AG04450 (cell line): ENCODE results near the gene ESYT2. TPM values are rescaled to one million over a fixed set of nuclear protein-coding genes. Genes with fewer than 3 reads are reported as not detected.

Experiments
- CTCF ChIA-PET: fragments of 300-600, 350-600 bp; formaldehyde crosslinking; extraction: SDS; loops from one replicate; lab custom pipeline; 2022; ENCODE audit warnings: antibody characterized with exemption, inconsistent platforms; lab: Charles Lee
- POLR2A ChIA-PET: fragments of 350-600 bp; formaldehyde crosslinking; extraction: SDS; loops from one replicate; lab custom pipeline; 2021; ENCODE audit warnings: antibody characterized with exemption, inconsistent platforms; lab: Yijun Ruan, JAX
- DNase-seq: peaks from one replicate; pipeline ENCODE4 v3.0.0-alpha.2; 2011; ENCODE audit warnings: low read depth, low spot score
- H3K27ac ChIP-seq: one replicate; pipeline ENCODE4 v1.5.1; 2012; ENCODE audit warnings: low read depth, low read length, control low read depth
- H3K27me3 ChIP-seq: one replicate; pipeline ENCODE4 v1.6.0; 2012; ENCODE audit warnings: low read length; ENCODE audit not compliant: control insufficient read depth, insufficient read depth
- H3K4me3 ChIP-seq: 2 replicates; pipeline ENCODE4 v1.5.1; 2011; ENCODE audit warnings: mild to moderate bottlenecking, low read depth, low read length, control low read depth
- H3K9me3 ChIP-seq: 2 replicates; pipeline ENCODE4 v1.5.1; 2012; ENCODE audit warnings: low read length; ENCODE audit not compliant: control insufficient read depth, insufficient read depth
- polyA plus RNA-seq: library from polyadenylated mRNA; depleted of rRNA; stranded (reverse); fragments of >200 nt; gene quantifications from 2 replicates; pipeline ENCODE4 v1.2.3, GENCODE V29; 2011
- TF ChIP-seq, protein P1 (sequence below): IDR thresholded peaks from 2 replicates; pipeline ENCODE4 v1.5.1; 2011; ENCODE audit warnings: low read depth, low read length, control low read depth, inconsistent platforms

ESYT2 gene
- polyA plus RNA-seq, 1 experiment = 54.3 TPM

DNA sequence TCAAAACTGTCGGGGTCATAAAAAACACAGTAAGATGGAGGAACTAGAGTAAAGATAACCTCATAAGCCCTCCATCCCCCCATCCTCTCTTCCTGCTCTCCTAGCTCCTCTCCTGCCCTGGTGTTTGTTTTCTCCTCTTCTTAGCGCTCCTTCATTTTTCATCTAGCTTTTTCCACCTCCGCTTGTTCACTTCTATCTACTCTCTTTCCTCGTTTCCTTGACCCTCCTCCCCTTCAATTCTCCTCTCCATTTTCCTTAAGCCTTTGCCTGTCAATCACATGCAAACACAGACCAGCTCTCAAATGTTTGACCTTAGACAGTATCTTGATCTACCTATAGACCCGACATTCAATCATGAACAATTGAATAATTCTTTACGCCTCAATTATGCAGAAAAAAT lies 134.7 kb downstream of the ESYT2 start:
- no peak for DNase-seq
- Histone ChIP-seq H3K4me3 (no peak overlapping the region), H3K27ac (no peak overlapping the region), H3K9me3 (no peaks in the 10 kb centered on the region), H3K27me3 (no peaks in the 10 kb centered on the region)
- CTCF ChIA-PET = interaction anchor here (2.9 to 4.8 kb wide), 2 partner anchors 282 to 284 kb away, joined by 7 to 73 read pairs; no protein-coding TSS in a partner anchor
- POLR2A ChIA-PET = interaction anchor here (1.1 kb wide), 1 partner anchor 45 kb away, joined by 3 read pairs; no protein-coding TSS in a partner anchor
- TF ChIP-seq, protein P1, sequence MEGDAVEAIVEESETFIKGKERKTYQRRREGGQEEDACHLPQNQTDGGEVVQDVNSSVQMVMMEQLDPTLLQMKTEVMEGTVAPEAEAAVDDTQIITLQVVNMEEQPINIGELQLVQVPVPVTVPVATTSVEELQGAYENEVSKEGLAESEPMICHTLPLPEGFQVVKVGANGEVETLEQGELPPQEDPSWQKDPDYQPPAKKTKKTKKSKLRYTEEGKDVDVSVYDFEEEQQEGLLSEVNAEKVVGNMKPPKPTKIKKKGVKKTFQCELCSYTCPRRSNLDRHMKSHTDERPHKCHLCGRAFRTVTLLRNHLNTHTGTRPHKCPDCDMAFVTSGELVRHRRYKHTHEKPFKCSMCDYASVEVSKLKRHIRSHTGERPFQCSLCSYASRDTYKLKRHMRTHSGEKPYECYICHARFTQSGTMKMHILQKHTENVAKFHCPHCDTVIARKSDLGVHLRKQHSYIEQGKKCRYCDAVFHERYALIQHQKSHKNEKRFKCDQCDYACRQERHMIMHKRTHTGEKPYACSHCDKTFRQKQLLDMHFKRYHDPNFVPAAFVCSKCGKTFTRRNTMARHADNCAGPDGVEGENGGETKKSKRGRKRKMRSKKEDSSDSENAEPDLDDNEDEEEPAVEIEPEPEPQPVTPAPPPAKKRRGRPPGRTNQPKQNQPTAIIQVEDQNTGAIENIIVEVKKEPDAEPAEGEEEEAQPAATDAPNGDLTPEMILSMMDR = no peak

DNA sequence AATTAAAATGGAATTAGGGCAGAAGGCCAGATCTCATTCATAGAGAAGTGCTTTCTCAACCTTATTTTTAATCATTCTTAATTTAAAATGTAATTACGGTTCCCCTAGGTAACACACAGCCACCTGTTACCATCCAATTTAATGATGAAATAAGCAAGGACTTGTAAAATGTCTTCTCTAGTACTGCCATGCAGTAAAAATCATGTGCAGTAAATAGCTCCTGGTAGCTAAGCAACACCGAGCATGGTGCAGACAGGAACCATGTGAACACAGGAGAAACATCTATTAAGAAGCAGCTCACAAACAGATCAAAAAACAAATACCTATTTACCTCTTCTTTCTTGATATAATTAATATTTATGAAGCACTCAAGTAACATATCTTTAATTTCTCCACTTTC lies 139.8 kb downstream of the ESYT2 start:
- no peak for DNase-seq
- Histone ChIP-seq H3K9me3 (peaks cover 3% of the 10 kb centered on the region), H3K4me3 (no peak overlapping the region), H3K27me3 (no peaks in the 10 kb centered on the region), H3K27ac (no peak overlapping the region)
- TF ChIP-seq, protein P1 = no peak
- POLR2A ChIA-PET = no interaction called here
- CTCF ChIA-PET = interaction anchor here (3.1 kb wide), 1 partner anchor 287 kb away, joined by 15 read pairs; no protein-coding TSS in a partner anchor

DNA sequence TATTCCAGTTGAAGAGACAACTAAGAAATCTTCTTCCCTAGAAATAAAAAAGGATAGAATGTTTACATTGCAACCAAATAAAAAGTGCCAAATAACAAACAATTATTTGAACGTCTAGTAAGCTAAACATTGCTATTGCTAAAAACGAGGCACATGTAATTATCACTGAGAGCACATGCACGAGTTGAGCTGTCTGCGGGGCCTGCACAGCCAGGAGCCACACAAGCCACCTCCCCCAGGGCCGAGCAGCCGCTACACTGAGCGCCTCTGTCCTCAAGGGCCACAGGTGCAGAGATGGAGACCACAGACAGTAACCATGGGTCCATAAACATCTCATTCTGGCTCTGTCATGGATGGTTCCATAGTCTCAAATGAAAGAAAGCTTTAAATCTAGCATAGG lies 141.9 kb downstream of the ESYT2 start:
- DNase-seq = no peak
- no peaks in the 10 kb centered on the region for H3K27me3 ChIP-seq
- peaks cover 3% of the 10 kb centered on the region for H3K9me3 ChIP-seq
- H3K4me3 ChIP-seq = no peak overlapping the region
- TF ChIP-seq, protein P1 = no peak
- no peak overlapping the region for H3K27ac ChIP-seq
- ChIA-PET POLR2A (no interaction called here), CTCF (interaction anchor here (0.7 to 1.2 kb wide), 3 partner anchors 8 to 42 kb away, joined by 3 read pairs; no protein-coding TSS in a partner anchor)

DNA sequence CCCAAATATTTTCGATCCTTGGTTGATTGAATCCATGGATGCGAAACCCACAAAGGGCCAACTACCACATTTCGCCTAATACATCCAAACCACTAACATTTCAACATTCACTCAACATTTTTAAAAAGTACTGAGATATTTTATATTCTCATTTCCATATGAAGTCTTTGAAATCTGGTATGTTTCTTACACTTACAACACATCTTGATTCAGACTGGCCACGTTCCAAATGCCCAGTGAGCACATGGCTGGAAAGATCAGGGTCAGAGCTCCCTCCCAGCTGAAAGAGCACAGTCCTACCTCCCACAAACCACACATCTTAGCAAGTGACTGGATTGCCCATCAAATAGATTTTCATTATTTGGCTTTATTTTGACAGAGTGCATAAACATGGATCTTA lies 143.6 kb downstream of the ESYT2 start:
- TF ChIP-seq, protein P1 = no peak
- Histone ChIP-seq H3K4me3 (no peak overlapping the region), H3K27me3 (no peaks in the 10 kb centered on the region), H3K9me3 (peaks cover 3% of the 10 kb centered on the region), H3K27ac (no peak overlapping the region)
- ChIA-PET CTCF (no interaction called here), POLR2A (no interaction called here)
- no peak for DNase-seq

DNA sequence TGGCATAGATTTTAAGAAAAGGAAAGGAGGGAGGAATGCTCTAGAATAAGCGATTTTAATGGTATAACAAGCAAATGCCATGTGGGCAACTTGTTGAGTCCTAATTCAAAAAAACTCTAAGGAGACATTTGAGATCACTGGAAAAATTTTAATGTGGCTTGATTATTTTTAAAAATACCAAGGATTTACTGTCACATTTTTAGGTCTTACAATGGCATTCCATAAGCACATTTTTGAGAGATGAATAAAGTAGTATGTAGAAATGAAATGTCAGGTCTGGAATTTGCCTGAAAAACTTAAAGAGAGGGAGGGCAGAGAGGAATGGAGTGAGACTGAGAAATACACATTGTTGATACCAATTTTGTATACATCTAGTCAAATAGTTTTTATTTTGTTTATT lies 145.0 kb downstream of the ESYT2 start:
- peaks cover 3% of the 10 kb centered on the region for H3K9me3 ChIP-seq
- no peak for DNase-seq
- no peaks in the 10 kb centered on the region for H3K27me3 ChIP-seq
- CTCF ChIA-PET = no interaction called here
- peak overlapping the region; percentile 66 for H3K27ac ChIP-seq
- H3K4me3 ChIP-seq = no peak overlapping the region
- POLR2A ChIA-PET = interaction anchor here (0.8 kb wide), 1 partner anchor 35 kb away, joined by 3 read pairs; no protein-coding TSS in a partner anchor
- TF ChIP-seq, protein P1 = no peak
